Tibial artery (tissue), 4 donors: ENCODE measurements around the gene ACOX1.

ENCODE experiments used
- DNase-seq, 2 donors: peaks; one replicate each; pipeline ENCODE4 v3.0.0-alpha.2; 2019
- H3K27ac ChIP-seq, 2 donors: fragments of 200-600 bp; sonication (generic) in 1 of 2; 1 replicate in 1 of 2; 2 replicates in 1 of 2; pipeline ENCODE4 v1.5.1; 2018 to 2019; ENCODE audit warnings: mild to moderate bottlenecking in 1 of 2
- H3K27me3 ChIP-seq, 2 donors: fragments of 200-600 bp; sonication (generic) in 1 of 2; one replicate each; pipeline versions ENCODE4 v1.5.1 to v1.6.0; 2016 to 2019
- H3K36me3 ChIP-seq, 3 donors: fragments of 200-600 bp; sonication (generic) in 2 of 3; one replicate each; pipeline ENCODE4 v1.5.1; 2016 to 2019; ENCODE audit warnings: mild to moderate bottlenecking in 2 of 3
- H3K4me1 ChIP-seq, 4 donors: fragments of 200-600 bp; sonication (generic) in 2 of 4; 1 replicate in 3 of 4; 2 replicates in 1 of 4; pipeline ENCODE4 v1.5.1; 2016 to 2019
- H3K4me3 ChIP-seq, 2 donors: fragments of 200-600 bp; sonication (generic) in 1 of 2; 1 replicate in 1 of 2; 2 replicates in 1 of 2; pipeline ENCODE4 v1.5.1; 2018 to 2019; ENCODE audit warnings: mild to moderate bottlenecking in 2 of 2
- H3K9me3 ChIP-seq, 3 donors: fragments of 200-600 bp; sonication (generic) in 1 of 3; one replicate each; pipeline ENCODE4 v1.5.1; 2016 to 2019
- CTCF ChIP-seq, 2 experiments: fragments of 200-600 bp in 1 of 2; fragments of 450-650 bp in 1 of 2; IDR thresholded peaks; one replicate each; pipeline ENCODE4 v1.5.1; 2017 to 2019; ENCODE audit warnings: antibody characterized with exemption in 2 of 2, mild to moderate bottlenecking in 1 of 2, moderate library complexity in 1 of 2
- intact Hi-C: fragments of 100-400 bp; cut with DNase I; formaldehyde crosslinking; loops from one replicate; pipeline ENCODE4 v1.15.0; 2023; ENCODE audit warnings: low total_unique reads

Gene ACOX1

GRCh38 chr17:75892556-75893224 is 86.3 kb downstream of the ACOX1 start:
- H3K4me3 ChIP-seq, result no peak overlapping the region
- no peak for TF ChIP-seq CTCF (IDR thresholded peaks at IDR 0.05)
- intact Hi-C loops, result loop anchor here (5.0 kb wide), 1 partner anchor 130 kb away; no protein-coding TSS in a partner anchor
- peaks cover 0 to 49% (median 29%) of the 10 kb centered on the region in 3 donors for H3K36me3 ChIP-seq
- H3K9me3 ChIP-seq, result no peaks in the 10 kb centered on the region
- no peaks in the 10 kb centered on the region for H3K27me3 ChIP-seq
- DNase-seq, result no peak
- no peak overlapping the region for H3K27ac ChIP-seq
- H3K4me1 ChIP-seq, result peaks cover 0 to 32% (median 21%) of the 10 kb centered on the region in 4 donors

- intact Hi-C loops, result loop anchor here (5.0 kb wide), 1 partner anchor 130 kb away; no protein-coding TSS in a partner anchor
- Histone ChIP-seq H3K4me3 (no peak overlapping the region), H3K27ac (no peak overlapping the region), H3K4me1 (peaks cover 0 to 24% (median 17%) of the 10 kb centered on the region in 4 donors), H3K36me3 (peaks cover 0 to 49% (median 29%) of the 10 kb centered on the region in 3 donors), H3K9me3 (no peaks in the 10 kb centered on the region), H3K27me3 (no peaks in the 10 kb centered on the region)
- no peak for DNase-seq
- TF ChIP-seq CTCF (IDR thresholded peaks at IDR 0.05), result no peak
Observed at GRCh38 chr17:75891605-75892555, 87.1 kb downstream of the ACOX1 start.
